Suprapubic skin (tissue), 4 donors: ENCODE results near the gene IQCH.

Source experiments
- CTCF ChIP-seq, 2 donors: fragments of 200-600 bp in 1 of 2; fragments of 450-650 bp in 1 of 2; sonication (generic) in 1 of 2; IDR thresholded peaks; one replicate each; pipeline ENCODE4 v1.5.1; 2016 to 2019; ENCODE audit warnings: antibody characterized with exemption in 2 of 2, mild to moderate bottlenecking in 1 of 2, moderate library complexity in 1 of 2
- EP300 ChIP-seq: sonication (generic); formaldehyde crosslinking; IDR thresholded peaks from one replicate; pipeline ENCODE4 v1.6.1; 2017; ENCODE audit warnings: antibody characterized with exemption
- POLR2A ChIP-seq, 2 donors: fragments of 450-650 bp; IDR thresholded peaks; one replicate each; pipeline ENCODE4 v1.6.1; 2017; ENCODE audit warnings: antibody characterized with exemption in 2 of 2, mild to moderate bottlenecking in 2 of 2, moderate library complexity in 2 of 2
- POLR2AphosphoS5 ChIP-seq, 3 donors: sonication (generic); formaldehyde crosslinking; IDR thresholded peaks; one replicate each; pipeline ENCODE4 v1.6.1; 2017; ENCODE audit warnings: antibody characterized with exemption in 3 of 3

- TF ChIP-seq CTCF (IDR thresholded peaks at IDR 0.05) (no peak), POLR2A (IDR thresholded peaks at IDR 0.05) (no peak), POLR2AphosphoS5 (IDR thresholded peaks at IDR 0.05) (no peak), EP300 (no peak)
Measured at GRCh38 chr15:67369359-67369998, 114.9 kb downstream of the IQCH start.
